CD4-positive, alpha-beta T cell treated with Interleukin-15 for 1 hour (primary cell): Measurements from ENCODE around the gene HDAC10.

Experiments
- DNase-seq: peaks from one replicate; pipeline ENCODE4 v3.0.0-alpha.2; 2020

Gene HDAC10

DNA sequence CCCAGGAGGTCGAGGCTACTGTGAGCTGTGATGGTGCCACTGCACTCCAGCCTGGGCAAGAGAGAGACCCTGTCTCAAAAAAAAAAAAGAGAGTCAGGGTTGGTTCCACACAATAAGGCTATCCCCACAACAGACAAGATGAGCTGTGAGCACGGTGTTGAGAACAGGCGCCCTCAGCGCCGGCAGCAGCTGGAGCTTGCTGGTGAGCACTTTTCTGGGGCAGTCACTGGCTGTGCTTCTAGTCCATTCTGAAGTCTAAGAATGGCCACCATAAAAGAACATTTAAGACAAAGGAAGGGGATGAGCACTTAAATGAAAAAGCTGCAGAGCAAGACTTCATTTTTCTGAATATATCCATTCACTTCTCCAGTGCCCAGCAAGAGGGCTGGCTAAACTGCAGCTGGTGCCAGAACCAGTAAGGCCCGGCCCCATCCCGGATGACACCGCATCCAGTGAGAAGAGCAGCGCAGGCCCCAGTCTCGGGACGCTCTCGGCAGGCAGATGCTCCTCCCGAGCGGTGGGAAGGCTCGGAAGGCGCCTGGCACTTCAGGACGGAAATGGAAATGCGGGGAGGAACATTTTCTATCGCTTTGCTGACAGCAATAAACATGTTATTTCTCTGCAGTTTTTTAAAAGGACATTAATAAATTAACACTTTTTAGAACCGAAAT lies 18.4 kb downstream of the HDAC10 start:
- DNase-seq = no peak

DNA sequence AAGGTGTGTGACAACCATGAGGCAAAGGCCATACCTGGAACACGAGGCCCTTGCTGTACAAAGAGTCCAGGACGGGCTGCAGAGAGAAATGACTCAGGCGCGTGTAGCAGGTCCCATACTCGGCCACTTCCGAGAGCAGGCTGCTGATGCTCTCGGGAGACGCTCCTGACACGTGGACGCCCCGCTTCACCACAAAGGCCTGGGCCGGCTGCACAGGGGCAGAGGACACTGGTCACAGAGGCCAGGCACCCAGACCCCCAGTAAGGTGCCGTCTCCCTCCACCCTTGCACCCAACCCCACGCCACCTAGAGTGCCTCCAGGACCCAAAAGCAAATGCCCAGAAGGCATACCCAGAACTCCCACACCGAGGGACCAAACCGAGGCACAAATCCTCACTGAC lies 21.7 kb downstream of the HDAC10 start:
- DNase-seq = no peak

DNA sequence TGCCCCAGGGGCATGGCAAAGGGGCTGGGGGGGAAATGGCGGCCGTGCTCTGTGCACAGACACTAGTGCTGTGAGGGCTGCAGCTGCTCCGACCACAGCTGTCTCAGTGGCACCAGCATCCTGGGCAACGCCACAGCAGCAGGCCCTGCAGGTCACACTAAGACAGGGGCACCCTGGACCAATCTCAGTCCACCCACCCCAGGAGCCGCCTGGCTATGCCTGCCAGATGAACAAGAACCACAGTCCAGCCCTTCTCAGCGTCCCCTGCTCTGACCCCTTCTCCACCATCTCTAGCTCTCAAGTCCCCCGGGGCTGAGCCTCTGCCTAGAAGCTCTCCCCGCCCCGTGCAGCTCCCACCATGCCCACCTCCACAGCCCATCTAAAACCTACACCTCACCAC lies 22.7 kb downstream of the HDAC10 start:
- DNase-seq = no peak

DNA sequence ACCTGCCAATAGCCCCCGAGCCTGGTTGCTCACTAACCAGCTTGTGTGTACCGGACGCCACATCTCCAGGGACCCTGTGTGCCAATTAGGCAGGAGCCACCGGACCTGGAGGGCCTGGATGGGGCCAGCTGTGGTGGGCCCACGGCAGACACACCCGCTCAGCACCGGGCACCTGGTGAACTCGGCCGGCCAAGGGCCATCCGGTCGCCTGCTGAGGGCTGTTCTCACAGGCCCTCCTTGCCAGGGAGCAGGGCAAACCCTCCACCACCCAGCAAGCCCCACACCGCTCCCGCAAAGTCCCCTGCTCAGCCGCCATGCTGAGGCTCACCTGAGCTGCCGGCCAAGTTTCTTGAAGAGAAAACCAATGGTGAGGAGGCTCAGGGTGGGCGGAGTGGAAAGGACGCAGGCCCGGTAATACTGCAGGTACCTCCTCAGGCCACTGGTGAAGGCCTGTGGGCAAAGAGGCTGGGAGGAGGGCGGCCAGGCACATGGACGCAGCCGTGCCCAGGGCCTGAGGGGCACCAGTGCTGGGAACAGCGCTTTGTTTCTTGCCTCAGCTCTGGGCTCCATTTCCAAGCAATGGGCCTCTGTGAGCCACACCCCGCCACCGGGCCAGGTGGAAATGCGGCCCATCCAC lies 23.4 kb downstream of the HDAC10 start:
- DNase-seq = no peak

DNA sequence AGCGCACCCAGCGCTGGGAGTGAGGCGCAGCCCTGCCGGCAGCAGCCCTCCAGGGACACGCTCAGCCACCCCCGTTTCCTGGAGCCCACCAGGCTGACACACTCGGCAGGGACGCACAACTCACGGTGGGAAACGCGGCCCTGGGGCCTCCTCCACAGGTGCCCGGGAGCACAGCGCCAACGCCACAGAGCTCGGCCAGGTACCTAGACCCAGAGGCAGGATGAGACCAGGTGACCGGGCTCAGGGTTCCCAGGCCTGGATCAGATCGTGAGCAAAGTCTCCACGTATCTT lies 24.2 kb downstream of the HDAC10 start:
- no peak for DNase-seq

DNA sequence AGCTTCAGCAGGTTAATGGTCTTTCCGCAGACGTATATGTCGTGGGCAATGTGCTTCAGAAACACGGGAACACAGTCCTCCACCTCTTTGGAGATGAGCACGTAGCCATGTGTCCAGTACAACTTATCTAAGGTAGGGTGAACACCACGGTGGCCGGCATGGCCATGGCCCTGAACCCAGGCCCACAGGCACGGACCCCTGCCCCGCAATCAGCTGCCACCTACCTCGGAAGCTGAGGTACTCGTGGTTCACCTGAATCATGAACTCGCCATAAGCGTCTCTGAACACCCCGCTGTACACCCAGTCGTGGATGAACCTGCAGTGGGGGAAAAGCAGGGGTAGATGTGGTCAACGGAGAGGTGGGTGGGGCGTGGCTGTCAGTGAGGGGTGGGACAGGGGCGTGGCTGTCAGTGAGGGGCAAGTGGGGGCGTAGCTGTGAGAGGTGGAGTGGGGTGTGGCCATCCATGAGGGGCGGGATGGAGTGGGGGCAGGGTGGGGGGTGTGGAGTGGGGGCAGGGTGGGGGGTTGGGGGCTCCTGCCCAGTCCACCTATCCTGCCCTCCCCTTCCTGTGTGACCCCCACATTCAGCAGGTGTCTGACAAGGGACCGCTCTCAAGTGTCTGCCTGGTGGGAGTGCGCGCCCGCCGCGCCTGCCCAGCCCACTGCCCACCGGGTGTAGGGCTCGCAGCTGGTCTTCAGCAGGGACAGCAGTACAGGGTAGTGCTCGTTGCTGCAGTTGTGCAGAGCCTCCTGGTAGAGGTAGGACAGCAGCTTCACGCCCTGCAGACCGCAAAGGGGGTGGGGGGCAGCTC lies 24.8 kb downstream of the HDAC10 start:
- DNase-seq = no peak

DNA sequence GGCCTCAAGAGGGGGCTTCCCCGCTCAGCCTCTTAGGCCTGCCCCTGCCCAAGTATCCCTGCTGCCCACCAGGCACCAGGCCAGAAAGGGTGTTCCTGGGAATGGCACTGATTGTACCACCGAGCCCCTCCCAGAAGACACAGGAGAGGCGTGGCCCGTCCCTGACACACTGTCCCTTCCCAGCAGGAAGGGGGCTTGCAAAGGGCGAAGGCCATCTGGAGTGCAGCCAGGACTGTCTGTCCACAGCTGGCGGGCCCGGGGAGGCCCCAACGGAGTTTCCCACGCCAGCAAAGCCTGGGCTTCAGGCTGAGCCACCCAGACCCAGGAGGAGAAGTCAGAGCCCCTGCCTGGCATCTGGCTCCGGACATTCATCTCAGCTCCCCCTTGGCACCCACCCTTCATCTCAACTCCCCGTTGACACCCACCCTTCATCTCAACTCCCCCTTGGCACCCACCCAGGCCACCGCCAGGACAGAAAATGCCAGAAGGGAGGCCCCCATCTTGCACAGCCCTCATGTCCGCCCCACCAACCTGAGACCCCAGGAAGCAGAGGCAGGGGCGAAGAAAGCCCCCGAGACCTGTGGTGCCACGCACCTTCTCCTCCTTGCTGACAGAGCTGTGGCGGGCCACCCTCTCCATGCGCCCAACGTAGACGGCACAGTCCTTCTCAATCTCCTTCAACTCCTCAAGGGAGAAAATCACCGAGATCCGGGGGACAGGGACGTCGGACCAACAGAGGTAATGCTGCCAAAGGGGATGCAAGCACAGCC lies 25.7 kb downstream of the HDAC10 start:
- no peak for DNase-seq

DNA sequence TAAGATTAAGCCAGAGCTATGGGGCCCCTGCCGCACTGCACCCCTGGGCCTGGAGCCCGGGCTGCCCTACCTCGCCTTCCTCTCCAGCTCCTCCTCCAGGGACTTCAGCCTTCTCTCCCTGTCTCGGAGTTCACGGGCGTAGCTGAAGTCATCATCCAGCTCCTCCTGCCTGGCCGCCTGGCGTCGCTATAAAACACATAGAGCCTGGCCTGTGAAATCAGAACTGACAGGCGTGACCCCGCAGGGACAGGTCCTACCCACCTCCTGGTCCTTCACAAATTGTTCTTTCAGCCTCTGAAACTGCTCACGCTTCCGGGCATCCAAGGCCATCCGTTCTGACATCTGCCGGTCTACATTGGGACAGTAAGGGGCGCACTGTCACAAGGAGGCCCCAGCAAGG lies 27.0 kb downstream of the HDAC10 start:
- DNase-seq = no peak

DNA sequence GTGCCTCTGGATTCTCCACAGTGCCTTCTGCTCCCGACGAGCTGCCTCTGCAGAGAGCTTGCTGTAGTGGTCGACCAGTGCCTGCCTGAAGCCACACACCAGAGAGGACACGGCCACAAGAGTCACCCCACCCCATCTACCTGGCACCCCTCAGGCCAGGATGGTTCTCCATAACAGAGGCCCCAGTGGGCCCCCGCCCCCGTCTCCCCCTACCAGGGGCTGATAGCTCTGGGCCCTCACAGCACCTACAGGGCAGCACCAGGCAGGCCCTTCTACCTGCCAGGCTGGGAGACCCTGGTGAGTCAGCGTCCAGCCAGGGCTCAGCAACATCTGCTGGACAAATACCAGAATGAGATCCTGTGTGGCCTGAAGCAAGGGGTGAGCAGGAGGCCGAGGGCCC lies 28.6 kb downstream of the HDAC10 start:
- DNase-seq = no peak

DNA sequence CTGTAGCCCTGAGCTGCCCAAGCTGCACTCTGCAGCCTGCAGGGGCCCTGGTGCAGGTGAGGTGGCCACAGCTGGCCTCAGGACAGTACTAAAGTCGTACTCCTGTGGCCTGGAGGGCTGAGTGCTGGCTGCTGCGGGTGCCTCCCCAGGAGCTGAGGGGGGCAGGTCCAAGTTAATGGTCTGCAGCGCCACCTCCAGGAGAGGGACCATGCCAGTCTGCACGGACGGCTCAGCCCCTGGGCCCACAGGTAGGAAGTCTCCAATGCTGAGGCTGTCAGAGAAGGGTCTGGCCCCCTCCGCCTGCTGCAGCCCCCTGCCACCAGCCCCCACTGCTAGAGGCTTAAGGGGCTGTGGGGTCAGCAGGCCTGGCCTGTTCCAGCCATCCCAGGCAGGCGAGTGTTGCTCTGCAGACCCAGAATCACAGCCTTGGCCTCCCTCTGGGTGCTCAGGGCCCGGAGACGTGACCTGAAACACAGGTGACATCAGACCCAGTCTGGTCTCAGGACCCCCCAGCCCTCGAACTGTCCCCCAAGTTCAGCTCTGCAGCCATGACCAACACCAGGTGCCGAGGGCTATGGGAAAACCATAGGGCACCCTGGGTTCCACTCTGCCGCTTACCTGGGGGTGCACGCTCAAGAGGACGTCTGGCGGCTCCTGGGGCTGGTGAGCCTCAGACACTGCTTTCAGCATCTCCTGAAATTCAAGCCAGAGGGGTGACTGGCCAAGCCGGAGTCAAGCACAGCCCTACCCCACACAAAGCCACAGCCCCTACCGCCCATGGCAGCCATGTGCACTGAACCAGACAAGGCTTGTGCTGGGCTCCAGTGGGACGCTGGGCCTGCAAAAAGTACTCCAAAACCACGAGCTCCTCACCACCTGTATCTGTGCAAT lies 29.4 kb downstream of the HDAC10 start:
- no peak for DNase-seq

DNA sequence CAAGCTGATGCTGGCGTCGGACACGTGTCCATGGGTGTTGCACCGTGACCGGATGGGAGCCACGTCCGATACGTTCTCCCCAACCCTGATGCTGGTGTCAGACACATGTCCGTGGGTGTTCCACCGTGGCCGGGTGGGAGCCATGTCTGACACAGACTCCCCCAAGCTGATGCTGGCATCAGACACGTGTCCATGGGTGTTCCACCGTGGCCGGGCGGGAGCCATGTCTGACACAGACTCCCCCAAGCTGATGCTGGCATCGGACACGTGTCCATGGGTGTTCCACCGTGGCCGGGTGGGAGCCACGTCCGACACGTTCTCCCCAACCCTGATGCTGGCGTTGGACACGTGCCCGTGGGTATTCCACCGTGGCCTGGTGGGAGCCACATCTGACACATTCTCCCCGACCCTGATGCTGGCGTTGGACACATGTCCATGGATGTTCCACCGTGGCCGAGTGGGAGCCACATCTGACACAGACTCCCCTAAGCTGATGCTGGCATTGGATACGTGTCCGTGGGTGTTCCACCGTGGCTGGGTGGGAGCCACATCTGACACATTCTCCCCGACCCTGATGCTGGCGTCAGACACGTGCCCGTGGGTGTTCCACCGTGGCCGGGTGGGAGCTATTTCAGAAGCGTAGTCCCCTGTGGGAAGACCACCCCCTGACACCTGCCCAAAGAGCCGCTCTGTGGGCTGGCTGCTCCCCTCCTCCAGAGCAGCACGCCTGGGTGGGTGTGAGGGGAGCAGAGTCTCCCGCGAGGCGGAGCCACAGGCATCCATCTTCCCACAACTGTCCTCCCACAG lies 30.3 kb downstream of the HDAC10 start:
- DNase-seq = no peak

DNA sequence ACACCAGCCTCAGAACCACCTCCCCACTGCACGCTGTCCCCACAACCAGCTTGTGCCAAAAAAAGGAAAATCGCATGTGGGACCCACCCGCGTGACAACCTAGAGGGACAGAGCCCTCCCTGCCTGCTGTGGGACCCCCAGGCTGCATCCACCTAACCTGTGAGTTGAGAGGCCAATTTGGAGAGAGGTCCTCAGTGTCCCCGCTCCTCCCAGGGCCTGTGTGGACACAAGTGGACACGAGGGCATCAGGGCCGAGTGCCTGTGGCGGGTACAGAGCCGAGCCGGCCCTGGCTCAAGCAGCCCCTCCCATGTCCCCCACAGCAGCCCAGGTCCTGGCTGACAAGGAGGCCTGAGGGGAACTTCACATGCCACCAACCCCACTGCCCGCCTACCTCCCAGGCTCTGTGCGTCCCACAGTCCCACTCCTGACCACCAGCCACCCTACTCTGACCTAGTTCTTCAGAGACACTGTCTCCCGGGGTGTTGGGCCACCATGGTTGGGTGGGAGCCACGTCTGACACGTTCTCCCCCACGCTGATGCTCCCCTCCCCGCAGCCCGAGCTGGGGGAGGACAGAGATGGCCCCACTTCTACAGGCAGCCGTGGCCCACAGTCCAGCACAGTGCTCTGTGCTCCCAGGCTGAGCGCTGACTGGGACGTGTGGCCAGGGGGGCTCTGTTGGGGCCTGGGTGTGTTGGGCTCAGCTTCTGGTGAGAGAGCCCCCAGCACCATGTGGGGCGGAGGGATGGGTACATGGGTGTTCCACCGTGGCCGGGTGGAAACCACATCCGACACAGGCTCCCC lies 31.1 kb downstream of the HDAC10 start:
- no peak for DNase-seq

DNA sequence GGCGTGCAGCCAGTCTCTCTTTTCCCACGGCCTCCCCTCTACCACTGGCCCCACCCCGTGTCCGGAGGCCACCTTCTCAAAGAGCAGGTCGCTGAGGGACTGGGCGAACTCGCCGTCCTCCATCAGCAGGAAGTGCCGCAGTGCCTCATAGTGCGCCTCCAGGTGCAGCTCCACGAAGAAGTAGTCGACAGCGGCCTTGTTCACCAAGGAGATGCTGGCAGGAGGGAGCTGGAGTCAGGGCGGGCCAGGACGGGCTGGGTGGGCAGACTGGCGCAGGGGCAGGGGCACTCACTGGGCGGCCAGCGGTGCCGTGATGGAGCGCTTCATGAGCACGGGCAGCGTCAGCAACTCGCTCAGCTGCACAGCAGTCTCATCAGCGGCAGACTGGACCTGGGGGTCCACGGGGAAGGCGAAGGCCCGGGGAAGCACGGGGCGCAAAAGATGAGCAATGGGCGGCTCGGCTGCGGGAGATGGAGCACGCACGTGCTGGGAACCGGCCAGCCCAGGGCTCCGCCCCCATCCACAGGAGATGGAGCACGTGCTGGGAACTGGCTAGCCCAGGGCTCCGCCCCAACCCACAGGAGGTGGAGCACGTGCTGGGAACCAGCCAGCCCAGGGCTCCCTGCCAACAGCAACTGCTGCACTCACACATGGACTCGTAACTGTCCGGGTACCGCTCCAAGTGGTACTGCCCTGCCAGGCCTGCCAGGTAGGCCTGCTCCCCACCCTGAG lies 31.9 kb downstream of the HDAC10 start:
- DNase-seq = no peak

DNA sequence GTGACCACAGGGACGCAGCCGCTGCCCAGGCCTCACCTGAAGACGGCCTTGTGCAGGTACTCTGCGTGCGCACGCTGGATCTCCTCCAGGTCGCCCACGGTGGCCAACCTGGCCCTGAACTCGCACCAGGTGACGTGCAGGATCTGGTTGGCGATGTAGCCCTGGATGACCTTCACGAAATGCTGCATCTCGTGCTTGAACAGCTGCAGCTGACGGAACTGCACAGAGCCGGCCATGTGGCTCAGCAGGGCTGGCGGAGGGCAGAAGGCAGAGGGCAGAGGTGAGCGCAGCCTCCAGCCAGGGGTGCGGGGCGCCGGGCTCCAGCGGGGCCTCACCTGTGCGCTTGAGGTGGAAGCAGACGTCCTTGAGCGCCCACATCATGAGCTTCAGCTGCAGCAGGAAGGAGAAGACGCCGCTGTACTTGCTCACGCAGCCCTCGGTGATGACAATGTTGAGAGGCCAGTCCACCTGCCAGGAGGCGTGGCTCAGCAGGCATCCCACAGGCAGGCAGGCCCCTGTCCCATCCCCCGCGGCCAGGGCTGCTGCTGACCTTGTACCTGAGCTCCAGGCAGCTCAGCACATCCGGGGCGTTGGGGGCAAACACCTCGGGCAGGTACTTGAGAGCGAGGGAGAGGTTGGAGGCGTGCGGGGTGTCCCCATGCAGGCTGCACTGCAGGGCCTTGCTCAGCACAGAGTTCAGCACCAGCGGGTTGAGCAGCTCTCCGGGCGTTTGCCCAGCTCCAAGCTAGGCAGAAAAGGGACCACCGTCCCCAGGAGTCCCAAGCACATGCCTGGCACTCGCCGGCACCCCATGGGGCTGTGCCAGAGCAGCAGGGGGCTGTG lies 32.7 kb downstream of the HDAC10 start:
- no peak for DNase-seq

DNA sequence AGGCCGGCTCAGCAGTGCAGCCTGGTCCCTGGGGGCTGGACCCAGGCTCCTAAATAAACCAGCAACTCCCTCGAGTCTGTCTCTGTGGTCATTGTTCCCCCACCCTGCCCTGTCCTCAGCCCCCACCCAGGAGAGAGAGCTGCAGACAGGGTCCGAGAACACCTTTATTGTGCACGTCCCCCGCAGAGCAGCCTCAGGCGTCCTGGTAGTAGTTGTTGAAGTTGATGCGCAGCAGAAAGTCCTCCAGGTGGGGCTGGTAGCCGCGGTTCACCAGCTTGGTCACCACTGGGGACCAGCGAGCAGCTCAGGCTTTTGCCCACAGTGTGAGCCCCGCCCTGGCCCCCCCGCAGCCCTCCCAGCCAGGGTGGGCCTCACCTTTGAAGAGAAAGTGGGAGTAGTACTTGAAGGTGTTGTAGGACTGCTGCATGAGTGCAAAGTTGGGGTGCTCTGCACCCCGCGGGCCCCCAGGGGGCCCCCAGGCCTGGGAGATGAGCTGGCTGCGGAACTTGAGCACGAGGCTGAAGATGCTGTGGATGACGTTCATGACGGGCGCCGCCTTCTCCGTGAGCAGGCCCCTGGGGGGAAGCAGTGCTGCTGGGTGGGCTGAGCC lies 33.4 kb downstream of the HDAC10 start:
- DNase-seq = no peak

DNA sequence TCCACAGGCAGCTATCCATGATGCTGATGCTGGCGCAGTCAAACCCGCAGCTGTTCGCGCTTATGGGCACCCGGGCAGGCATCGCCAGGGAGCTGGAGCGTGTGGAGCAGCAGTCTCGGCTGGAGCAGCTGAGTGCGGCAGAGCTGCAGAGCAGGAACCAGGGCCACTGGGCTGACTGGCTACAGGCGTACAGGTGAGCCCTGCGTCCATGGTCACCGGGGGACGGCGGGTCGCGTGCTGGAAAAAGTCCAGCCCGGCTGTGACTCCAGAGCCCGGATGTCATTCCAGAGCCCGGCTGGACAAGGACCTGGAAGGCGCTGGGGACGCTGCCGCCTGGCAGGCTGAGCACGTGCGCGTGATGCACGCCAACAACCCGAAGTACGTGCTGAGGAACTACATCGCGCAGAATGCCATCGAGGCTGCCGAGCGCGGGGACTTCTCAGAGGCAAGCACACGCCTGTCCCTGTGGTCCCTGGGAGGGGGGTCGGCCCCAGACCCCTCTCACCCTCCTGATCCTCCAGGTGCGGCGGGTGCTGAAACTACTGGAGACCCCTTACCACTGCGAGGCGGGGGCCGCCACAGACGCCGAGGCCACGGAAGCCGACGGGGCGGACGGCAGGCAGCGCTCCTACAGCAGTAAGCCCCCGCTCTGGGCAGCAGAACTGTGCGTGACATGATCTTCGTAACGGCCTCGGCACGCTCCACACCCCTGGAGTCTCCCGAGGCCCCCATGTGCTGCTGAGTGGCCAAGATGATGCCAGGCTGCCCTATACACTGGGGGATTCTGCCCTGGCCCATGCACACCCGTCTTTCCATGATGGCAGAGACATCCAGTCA lies 34.2 kb downstream of the HDAC10 start:
- no peak for DNase-seq

DNA sequence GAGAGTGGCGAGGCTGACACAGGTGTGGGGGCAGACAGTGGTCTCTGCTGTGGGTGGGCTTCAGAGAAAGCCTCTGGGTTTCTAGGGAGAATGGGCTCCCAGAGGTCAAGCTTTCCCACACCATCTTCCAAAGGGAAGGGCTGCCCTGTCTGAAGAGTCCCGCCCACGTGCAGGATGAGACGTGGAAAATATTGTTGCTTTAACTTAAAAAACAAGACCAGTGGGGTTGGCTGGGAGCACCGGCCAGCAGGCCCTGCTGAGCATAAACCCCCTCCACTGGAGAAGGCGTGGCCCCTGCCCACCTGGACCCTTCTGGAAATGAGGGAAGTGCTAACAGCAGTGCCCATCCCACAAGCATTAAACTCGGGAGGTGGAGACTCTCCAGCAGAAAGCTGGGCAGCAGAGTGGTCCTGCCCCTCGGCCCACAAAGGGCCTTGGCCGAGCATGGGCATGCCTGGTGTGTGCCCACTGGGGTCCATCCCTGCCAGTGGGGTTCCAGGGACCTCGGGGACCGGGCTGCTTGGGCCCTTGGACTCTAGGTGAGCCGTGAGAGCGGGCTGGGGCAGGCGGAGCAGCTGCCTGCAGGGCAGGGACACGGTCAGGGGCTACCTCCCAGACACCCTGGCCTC lies 34.9 kb downstream of the HDAC10 start:
- no peak for DNase-seq
